ENCODE measurements around the gene TBC1D17.

The TBC1D17 gene

DNA sequence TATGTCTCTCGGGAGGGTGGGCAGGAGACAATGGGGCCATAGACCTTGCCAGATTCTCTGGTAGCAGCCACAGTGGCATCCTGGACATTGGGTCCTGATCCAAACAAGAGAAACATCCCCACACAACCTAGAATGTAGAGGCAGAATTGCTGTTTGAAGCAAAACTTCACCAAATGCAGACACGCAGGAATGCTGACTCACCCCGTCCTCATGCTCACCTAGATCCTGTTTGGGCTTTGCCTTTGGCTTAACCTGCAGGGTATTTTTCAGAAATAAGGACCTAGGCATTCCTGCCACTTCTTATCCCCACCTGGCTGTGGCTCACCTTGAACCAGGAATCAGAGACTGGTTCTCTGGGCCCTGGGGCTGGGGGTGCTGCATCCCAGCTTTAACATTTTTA lies 7.3 kb downstream of the TBC1D17 start:
- ATAC-seq: no peak
- TF ChIP-seq GLIS3 (CRISPR knock-in tag; IDR thresholded peaks at IDR 0.05) (no peak), TOX (CRISPR knock-in tag; IDR thresholded peaks at IDR 0.05; ENCODE audit: borderline replicate concordance) (no peak), RARB (CRISPR knock-in tag; IDR thresholded peaks at IDR 0.05) (no peak), ISL1 (CRISPR knock-in tag; IDR thresholded peaks at IDR 0.05) (no peak), ARNTL (CRISPR knock-in tag; IDR thresholded peaks at IDR 0.05; ENCODE audit: borderline replicate concordance, low read depth) (no peak), OSR1 (CRISPR knock-in tag; IDR thresholded peaks at IDR 0.05) (no peak), SNAI2 (CRISPR knock-in tag; IDR thresholded peaks at IDR 0.05) (no peak), ZNF565 (CRISPR knock-in tag; conservative IDR thresholded peaks at IDR 0.05; ENCODE audit: low read depth) (no peak), TCF4 (CRISPR knock-in tag; IDR thresholded peaks at IDR 0.05; ENCODE audit: borderline replicate concordance) (no peak), ZNF8 (CRISPR knock-in tag; IDR thresholded peaks at IDR 0.05) (no peak), ZNF70 (CRISPR knock-in tag; IDR thresholded peaks at IDR 0.05) (no peak), CSDC2 (CRISPR knock-in tag; IDR thresholded peaks at IDR 0.05) (no peak), ZFP3 (CRISPR knock-in tag; IDR thresholded peaks at IDR 0.05) (no peak)
- TF ChIP-seq, protein P1, sequence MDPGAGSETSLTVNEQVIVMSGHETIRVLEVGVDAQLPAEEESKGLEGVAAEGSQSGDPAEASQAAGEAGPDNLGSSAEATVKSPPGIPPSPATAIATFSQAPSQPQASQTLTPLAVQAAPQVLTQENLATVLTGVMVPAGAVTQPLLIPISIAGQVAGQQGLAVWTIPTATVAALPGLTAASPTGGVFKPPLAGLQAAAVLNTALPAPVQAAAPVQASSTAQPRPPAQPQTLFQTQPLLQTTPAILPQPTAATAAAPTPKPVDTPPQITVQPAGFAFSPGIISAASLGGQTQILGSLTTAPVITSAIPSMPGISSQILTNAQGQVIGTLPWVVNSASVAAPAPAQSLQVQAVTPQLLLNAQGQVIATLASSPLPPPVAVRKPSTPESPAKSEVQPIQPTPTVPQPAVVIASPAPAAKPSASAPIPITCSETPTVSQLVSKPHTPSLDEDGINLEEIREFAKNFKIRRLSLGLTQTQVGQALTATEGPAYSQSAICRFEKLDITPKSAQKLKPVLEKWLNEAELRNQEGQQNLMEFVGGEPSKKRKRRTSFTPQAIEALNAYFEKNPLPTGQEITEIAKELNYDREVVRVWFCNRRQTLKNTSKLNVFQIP (CRISPR knock-in tag; IDR thresholded peaks at IDR 0.05; ENCODE audit: borderline replicate concordance, low read depth): no peak
- TF ChIP-seq, protein P2, sequence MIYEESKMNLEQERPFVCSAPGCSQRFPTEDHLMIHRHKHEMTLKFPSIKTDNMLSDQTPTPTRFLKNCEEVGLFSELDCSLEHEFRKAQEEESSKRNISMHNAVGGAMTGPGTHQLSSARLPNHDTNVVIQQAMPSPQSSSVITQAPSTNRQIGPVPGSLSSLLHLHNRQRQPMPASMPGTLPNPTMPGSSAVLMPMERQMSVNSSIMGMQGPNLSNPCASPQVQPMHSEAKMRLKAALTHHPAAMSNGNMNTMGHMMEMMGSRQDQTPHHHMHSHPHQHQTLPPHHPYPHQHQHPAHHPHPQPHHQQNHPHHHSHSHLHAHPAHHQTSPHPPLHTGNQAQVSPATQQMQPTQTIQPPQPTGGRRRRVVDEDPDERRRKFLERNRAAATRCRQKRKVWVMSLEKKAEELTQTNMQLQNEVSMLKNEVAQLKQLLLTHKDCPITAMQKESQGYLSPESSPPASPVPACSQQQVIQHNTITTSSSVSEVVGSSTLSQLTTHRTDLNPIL (CRISPR knock-in tag; IDR thresholded peaks at IDR 0.05; ENCODE audit: low read depth): no peak
- TF ChIP-seq, protein P3, sequence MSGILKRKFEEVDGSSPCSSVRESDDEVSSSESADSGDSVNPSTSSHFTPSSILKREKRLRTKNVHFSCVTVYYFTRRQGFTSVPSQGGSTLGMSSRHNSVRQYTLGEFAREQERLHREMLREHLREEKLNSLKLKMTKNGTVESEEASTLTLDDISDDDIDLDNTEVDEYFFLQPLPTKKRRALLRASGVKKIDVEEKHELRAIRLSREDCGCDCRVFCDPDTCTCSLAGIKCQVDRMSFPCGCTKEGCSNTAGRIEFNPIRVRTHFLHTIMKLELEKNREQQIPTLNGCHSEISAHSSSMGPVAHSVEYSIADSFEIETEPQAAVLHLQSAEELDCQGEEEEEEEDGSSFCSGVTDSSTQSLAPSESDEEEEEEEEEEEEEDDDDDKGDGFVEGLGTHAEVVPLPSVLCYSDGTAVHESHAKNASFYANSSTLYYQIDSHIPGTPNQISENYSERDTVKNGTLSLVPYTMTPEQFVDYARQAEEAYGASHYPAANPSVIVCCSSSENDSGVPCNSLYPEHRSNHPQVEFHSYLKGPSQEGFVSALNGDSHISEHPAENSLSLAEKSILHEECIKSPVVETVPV (CRISPR knock-in tag; IDR thresholded peaks at IDR 0.05): no peak

DNA sequence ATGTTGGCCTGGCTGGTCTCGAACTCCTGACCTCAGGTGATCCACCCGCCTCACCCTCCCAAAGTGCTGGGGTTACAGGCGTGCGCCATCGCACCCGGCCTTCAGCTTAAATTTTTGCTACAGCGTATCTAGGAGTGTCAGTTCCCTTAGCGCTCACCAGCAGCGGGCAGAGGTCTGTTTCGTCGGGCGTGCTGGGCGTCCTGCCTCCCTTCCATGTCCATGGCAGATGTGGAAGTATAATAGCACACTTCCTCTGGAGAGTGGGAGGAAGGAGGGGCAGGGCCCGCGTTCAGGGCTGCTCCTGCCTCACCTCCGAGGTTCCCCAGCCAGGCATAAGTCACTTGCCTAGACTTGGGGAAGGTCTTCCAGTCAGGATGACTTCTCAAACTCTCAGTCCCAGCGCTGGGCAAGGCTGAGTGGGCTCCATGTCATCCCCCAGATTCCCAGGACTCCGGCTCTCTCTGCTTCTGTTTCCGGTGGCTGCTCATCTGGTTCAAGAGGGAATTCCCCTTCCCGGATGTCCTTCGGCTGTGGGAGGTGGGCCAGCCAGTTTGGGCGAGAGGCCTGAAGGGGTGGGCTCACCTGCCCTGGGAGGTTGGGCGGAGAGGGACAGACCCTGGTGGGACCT lies 9.6 kb downstream of the TBC1D17 start:
- ATAC-seq: no peak
- TF ChIP-seq ZFP30 (CRISPR knock-in tag; IDR thresholded peaks at IDR 0.05): no peak
- TF ChIP-seq, protein P4, sequence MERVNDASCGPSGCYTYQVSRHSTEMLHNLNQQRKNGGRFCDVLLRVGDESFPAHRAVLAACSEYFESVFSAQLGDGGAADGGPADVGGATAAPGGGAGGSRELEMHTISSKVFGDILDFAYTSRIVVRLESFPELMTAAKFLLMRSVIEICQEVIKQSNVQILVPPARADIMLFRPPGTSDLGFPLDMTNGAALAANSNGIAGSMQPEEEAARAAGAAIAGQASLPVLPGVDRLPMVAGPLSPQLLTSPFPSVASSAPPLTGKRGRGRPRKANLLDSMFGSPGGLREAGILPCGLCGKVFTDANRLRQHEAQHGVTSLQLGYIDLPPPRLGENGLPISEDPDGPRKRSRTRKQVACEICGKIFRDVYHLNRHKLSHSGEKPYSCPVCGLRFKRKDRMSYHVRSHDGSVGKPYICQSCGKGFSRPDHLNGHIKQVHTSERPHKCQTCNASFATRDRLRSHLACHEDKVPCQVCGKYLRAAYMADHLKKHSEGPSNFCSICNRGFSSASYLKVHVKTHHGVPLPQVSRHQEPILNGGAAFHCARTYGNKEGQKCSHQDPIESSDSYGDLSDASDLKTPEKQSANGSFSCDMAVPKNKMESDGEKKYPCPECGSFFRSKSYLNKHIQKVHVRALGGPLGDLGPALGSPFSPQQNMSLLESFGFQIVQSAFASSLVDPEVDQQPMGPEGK (CRISPR knock-in tag; IDR thresholded peaks at IDR 0.05; ENCODE audit: borderline replicate concordance): no peak
- TF ChIP-seq ESRRG (CRISPR knock-in tag; IDR thresholded peaks at IDR 0.05): no peak
- no peak for TF ChIP-seq ZNF8 (CRISPR knock-in tag; IDR thresholded peaks at IDR 0.05)
- no peak for TF ChIP-seq BACH2 (CRISPR knock-in tag; IDR thresholded peaks at IDR 0.05; ENCODE audit: borderline replicate concordance)
- no peak for TF ChIP-seq SNAI2 (CRISPR knock-in tag; IDR thresholded peaks at IDR 0.05)
- no peak for TF ChIP-seq GLIS3 (CRISPR knock-in tag; IDR thresholded peaks at IDR 0.05)
- TF ChIP-seq, protein P1 (CRISPR knock-in tag; IDR thresholded peaks at IDR 0.05; ENCODE audit: borderline replicate concordance, low read depth): no peak
- TF ChIP-seq OSR1 (CRISPR knock-in tag; IDR thresholded peaks at IDR 0.05): no peak
- no peak for TF ChIP-seq ZNF565 (CRISPR knock-in tag; conservative IDR thresholded peaks at IDR 0.05; ENCODE audit: low read depth)
- TF ChIP-seq, protein P3 (CRISPR knock-in tag; IDR thresholded peaks at IDR 0.05): no peak
- TF ChIP-seq, protein P5, sequence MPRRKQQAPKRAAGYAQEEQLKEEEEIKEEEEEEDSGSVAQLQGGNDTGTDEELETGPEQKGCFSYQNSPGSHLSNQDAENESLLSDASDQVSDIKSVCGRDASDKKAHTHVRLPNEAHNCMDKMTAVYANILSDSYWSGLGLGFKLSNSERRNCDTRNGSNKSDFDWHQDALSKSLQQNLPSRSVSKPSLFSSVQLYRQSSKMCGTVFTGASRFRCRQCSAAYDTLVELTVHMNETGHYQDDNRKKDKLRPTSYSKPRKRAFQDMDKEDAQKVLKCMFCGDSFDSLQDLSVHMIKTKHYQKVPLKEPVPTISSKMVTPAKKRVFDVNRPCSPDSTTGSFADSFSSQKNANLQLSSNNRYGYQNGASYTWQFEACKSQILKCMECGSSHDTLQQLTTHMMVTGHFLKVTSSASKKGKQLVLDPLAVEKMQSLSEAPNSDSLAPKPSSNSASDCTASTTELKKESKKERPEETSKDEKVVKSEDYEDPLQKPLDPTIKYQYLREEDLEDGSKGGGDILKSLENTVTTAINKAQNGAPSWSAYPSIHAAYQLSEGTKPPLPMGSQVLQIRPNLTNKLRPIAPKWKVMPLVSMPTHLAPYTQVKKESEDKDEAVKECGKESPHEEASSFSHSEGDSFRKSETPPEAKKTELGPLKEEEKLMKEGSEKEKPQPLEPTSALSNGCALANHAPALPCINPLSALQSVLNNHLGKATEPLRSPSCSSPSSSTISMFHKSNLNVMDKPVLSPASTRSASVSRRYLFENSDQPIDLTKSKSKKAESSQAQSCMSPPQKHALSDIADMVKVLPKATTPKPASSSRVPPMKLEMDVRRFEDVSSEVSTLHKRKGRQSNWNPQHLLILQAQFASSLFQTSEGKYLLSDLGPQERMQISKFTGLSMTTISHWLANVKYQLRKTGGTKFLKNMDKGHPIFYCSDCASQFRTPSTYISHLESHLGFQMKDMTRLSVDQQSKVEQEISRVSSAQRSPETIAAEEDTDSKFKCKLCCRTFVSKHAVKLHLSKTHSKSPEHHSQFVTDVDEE (CRISPR knock-in tag; IDR thresholded peaks at IDR 0.05): no peak
- no peak for TF ChIP-seq TCF4 (CRISPR knock-in tag; IDR thresholded peaks at IDR 0.05; ENCODE audit: borderline replicate concordance)
- no peak for TF ChIP-seq ZNF70 (CRISPR knock-in tag; IDR thresholded peaks at IDR 0.05)
- no peak for TF ChIP-seq ISL1 (CRISPR knock-in tag; IDR thresholded peaks at IDR 0.05)
- TF ChIP-seq ZFP3 (CRISPR knock-in tag; IDR thresholded peaks at IDR 0.05): no peak

Data from SK-N-SH treated with all-trans-retinoic acid at 6 μM for 48 hours (cell line).